Dendritic cell treated with granulocyte-macrophage colony-stimulating factor and Interleukin-4, amounts not matched to agents 40 ng/mL and 50 ng/mL, for 4 days (primary cell): ENCODE measurements around the gene BCAS3.
"Not testable (repeated sequence)": the region's sequence is repeated elsewhere in the genome, so short reads cannot be mapped to it uniquely, and the experiment has no call there.

Experiments used
- H3K27ac Mint-ChIP-seq: one replicate; pipeline ENCODE4 v1.8.0; 2022; ENCODE audit warnings: mild to moderate bottlenecking, mixed read lengths
- H3K27me3 Mint-ChIP-seq: one replicate; pipeline ENCODE4 v1.8.0; 2022; ENCODE audit warnings: mild to moderate bottlenecking, mixed read lengths
- H3K36me3 Mint-ChIP-seq: one replicate; pipeline ENCODE4 v1.8.0; 2022; ENCODE audit warnings: low read depth, mixed read lengths
- H3K4me1 Mint-ChIP-seq: one replicate; pipeline ENCODE4 v1.8.0; 2022; ENCODE audit warnings: low read depth, mixed read lengths
- H3K4me3 Mint-ChIP-seq: one replicate; pipeline ENCODE4 v1.8.0; 2022; ENCODE audit warnings: mild to moderate bottlenecking, moderate library complexity, mixed read lengths
- H3K9me3 Mint-ChIP-seq: one replicate; pipeline ENCODE4 v1.8.0; 2022; ENCODE audit warnings: mixed read lengths
- intact Hi-C: fragments of 100-400 bp; cut with micrococcal nuclease; formaldehyde crosslinking; loops from one replicate; pipeline ENCODE4 v1.15.0; 2022

Gene BCAS3

DNA sequence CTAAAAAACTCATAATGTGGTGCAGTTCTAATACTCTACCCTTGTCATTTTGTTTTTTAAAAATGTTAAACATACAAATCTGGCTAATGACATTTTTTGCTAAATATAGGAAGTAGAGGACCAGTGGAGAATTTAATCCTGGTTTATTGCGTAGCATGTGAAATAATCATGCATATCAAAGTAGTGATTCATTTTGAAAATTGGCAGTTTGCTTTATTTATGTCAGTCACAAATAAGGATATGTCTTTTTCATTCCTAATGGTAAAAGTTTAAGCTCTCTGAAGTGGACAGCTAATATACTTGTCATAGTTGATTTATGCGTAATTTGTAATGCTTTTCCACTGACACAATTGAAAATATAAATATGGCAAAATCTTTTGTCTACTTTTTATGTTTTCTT lies 224.2 kb downstream of the BCAS3 start:
- no peaks in the 10 kb centered on the region for H3K36me3 Mint-ChIP-seq
- no peak overlapping the region for H3K4me3 Mint-ChIP-seq
- H3K27me3 Mint-ChIP-seq = no peaks in the 10 kb centered on the region
- no peak overlapping the region for H3K27ac Mint-ChIP-seq
- peaks cover 18% of the 10 kb centered on the region for H3K9me3 Mint-ChIP-seq
- H3K4me1 Mint-ChIP-seq = peaks cover 6% of the 10 kb centered on the region
- intact Hi-C loops = no loop called here

- H3K36me3 Mint-ChIP-seq = no peaks in the 10 kb centered on the region
- no peak overlapping the region for H3K4me3 Mint-ChIP-seq
- intact Hi-C loops = no loop called here
- peaks cover 6% of the 10 kb centered on the region for H3K4me1 Mint-ChIP-seq
- no peak overlapping the region for H3K27ac Mint-ChIP-seq
- H3K27me3 Mint-ChIP-seq = no peaks in the 10 kb centered on the region
- peaks cover 12% of the 10 kb centered on the region for H3K9me3 Mint-ChIP-seq
These were observed 224.7 kb downstream of the BCAS3 start for GRCh38 chr17:60902399-60902798.

- Mint-ChIP-seq H3K9me3 (no peaks in the 10 kb centered on the region), H3K4me3 (no peak overlapping the region), H3K4me1 (peaks cover 6% of the 10 kb centered on the region), H3K27me3 (no peaks in the 10 kb centered on the region), H3K36me3 (no peaks in the 10 kb centered on the region), H3K27ac (no peak overlapping the region)
- intact Hi-C loops = no loop called here
These were observed 226.9 kb downstream of the BCAS3 start for GRCh38 chr17:60904582-60904981.

DNA sequence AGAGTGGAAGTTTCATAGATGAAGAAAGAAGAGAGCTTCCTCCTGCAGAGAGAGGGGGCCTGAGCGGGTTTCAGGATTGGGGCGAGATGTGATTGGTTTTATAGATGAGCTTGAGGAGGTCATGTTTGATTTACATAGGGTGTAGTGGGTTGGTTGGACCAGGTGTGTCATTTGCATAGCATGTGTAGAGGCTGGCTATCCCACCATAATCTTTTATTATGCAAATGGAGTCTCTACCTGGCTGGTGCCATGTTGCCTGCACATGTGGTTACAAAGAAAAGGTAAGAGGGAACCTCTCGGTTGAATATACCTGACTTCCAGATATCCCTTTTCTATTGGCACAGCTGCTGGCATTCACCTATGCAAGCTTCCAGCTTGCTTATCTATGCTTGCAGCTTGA lies 228.1 kb downstream of the BCAS3 start:
- Mint-ChIP-seq H3K27me3 (no peaks in the 10 kb centered on the region), H3K27ac (no peak overlapping the region), H3K36me3 (no peaks in the 10 kb centered on the region), H3K4me1 (peaks cover 6% of the 10 kb centered on the region), H3K4me3 (no peak overlapping the region), H3K9me3 (no peaks in the 10 kb centered on the region)
- intact Hi-C loops = no loop called here

GRCh38 chr17:60908324-60908723 lies 230.7 kb downstream of the BCAS3 start:
- intact Hi-C loops = no loop called here
- no peak overlapping the region for H3K4me3 Mint-ChIP-seq
- no peaks in the 10 kb centered on the region for H3K4me1 Mint-ChIP-seq
- no peaks in the 10 kb centered on the region for H3K27me3 Mint-ChIP-seq
- H3K27ac Mint-ChIP-seq = no peak overlapping the region
- no peaks in the 10 kb centered on the region for H3K9me3 Mint-ChIP-seq
- no peaks in the 10 kb centered on the region for H3K36me3 Mint-ChIP-seq

GRCh38 chr17:60909405-60909804 lies 231.8 kb downstream of the BCAS3 start:
- H3K27ac Mint-ChIP-seq = no peak overlapping the region
- H3K4me3 Mint-ChIP-seq = no peak overlapping the region
- no peaks in the 10 kb centered on the region for H3K4me1 Mint-ChIP-seq
- no peaks in the 10 kb centered on the region for H3K36me3 Mint-ChIP-seq
- no peaks in the 10 kb centered on the region for H3K27me3 Mint-ChIP-seq
- intact Hi-C loops = no loop called here
- H3K9me3 Mint-ChIP-seq = no peaks in the 10 kb centered on the region

- Mint-ChIP-seq H3K4me3 (no peak overlapping the region), H3K27ac (no peak overlapping the region), H3K27me3 (no peaks in the 10 kb centered on the region), H3K4me1 (no peaks in the 10 kb centered on the region), H3K9me3 (peaks cover under 1% of the 10 kb centered on the region), H3K36me3 (no peaks in the 10 kb centered on the region)
- intact Hi-C loops = no loop called here
These were observed 232.8 kb downstream of the BCAS3 start for GRCh38 chr17:60910415-60910814.

GRCh38 chr17:60914078-60914477 lies 236.4 kb downstream of the BCAS3 start:
- Mint-ChIP-seq H3K27me3 (no peaks in the 10 kb centered on the region), H3K27ac (no peak overlapping the region), H3K4me1 (no peaks in the 10 kb centered on the region), H3K4me3 (no peak overlapping the region), H3K36me3 (peaks cover 7% of the 10 kb centered on the region), H3K9me3 (peaks cover 14% of the 10 kb centered on the region)
- intact Hi-C loops = no loop called here

DNA sequence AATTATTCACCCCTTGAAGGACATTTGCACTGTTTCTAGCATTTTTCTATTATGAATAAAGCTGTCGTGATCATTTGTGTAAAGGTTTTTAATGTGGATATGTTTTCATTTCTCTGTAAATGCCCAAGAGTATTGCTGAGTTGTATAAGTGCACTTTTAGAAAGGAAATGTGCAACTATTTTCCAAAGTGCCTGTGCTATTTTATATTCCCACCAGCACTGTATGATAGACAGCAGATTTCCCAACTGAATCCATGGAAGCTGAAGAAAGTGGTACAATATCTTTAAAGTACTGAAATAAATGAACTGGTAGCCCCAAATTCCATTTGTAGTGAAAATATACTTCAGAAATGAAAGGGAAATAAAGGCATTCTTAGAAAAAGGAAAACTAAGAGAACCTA lies 238.4 kb downstream of the BCAS3 start:
- H3K36me3 Mint-ChIP-seq = peaks cover 7% of the 10 kb centered on the region
- no peaks in the 10 kb centered on the region for H3K27me3 Mint-ChIP-seq
- peaks cover 14% of the 10 kb centered on the region for H3K9me3 Mint-ChIP-seq
- no peak overlapping the region for H3K4me3 Mint-ChIP-seq
- no peak overlapping the region for H3K27ac Mint-ChIP-seq
- H3K4me1 Mint-ChIP-seq = no peaks in the 10 kb centered on the region
- intact Hi-C loops = no loop called here

DNA sequence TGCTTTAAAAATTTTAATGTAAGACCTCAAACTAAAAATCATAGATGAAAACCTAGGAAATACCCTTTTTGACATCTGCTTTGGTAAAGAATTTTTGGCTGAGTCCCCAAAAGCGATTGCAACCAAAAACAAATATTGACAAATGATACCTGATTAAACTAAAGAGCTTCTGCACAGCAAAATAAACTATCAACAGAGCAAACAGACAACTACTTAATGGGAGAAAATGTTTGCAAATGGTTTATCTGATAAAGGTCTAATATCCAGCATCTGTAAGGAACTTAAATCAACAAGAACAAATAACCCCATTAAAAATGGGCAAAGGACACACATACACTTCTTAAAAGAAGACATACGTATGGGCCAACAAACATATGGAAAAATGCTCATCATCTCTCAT lies 242.5 kb downstream of the BCAS3 start:
- no peak overlapping the region for H3K27ac Mint-ChIP-seq
- intact Hi-C loops = no loop called here
- peaks cover 7% of the 10 kb centered on the region for H3K36me3 Mint-ChIP-seq
- H3K27me3 Mint-ChIP-seq = no peaks in the 10 kb centered on the region
- no peaks in the 10 kb centered on the region for H3K4me1 Mint-ChIP-seq
- H3K4me3 Mint-ChIP-seq = no peak overlapping the region
- H3K9me3 Mint-ChIP-seq = peaks cover 14% of the 10 kb centered on the region

DNA sequence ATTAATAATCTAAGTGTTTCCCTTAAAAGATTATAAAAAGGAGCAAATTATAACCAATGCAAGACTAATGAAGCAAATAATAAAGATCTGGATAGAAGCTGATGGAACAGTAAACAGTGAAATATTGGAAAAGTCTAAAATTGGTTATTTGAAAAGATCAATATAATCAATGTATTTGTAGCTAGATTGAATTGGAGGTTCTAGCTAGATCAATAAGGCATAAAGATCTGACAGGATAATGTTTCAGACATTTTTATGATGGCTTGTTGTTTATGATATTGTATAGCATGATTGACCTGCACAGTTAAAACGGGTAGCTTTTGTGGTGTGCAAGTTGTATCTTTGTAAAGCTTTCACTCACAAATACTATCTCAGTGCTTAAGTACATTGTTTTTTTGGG lies 245.3 kb downstream of the BCAS3 start:
- no peak overlapping the region for H3K27ac Mint-ChIP-seq
- H3K36me3 Mint-ChIP-seq = no peaks in the 10 kb centered on the region
- H3K4me1 Mint-ChIP-seq = no peaks in the 10 kb centered on the region
- H3K9me3 Mint-ChIP-seq = no peaks in the 10 kb centered on the region
- no peaks in the 10 kb centered on the region for H3K27me3 Mint-ChIP-seq
- intact Hi-C loops = no loop called here
- no peak overlapping the region for H3K4me3 Mint-ChIP-seq

DNA sequence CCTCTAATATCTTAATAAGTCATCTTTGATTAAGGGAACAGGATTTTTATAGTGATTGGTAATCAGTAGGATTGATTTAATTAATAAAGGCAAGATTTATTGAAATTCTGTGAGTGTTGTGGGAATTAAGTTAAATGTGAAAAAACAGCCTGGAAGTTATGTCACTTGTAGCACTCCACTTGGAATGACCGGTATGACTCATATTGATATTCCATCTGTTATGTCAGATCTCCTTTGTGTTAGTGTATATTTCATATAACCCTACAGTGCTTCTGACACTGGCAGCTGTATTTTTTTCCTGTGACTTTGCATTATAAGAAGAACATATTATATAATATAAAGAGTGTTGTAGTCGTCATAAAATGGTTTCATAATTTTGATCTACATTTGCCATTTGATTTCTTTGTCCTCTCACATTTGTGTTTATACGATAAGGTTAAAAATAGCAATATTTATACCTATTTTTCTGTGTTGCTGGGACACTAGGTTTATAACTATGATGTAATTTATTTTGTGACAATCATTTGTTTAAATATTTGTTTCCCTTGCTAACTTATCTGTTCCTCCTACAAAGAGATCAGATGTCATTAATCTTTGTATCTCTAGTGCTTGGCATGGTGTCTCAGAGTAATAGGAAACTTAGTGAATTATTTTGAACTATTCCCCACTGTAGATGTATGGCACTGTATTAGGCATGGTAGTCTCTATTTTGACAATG lies 249.0 kb downstream of the BCAS3 start:
- Mint-ChIP-seq H3K27ac (no peak overlapping the region), H3K9me3 (no peaks in the 10 kb centered on the region), H3K4me1 (no peaks in the 10 kb centered on the region), H3K36me3 (no peaks in the 10 kb centered on the region), H3K4me3 (no peak overlapping the region), H3K27me3 (no peaks in the 10 kb centered on the region)
- intact Hi-C loops = no loop called here

- Mint-ChIP-seq H3K9me3 (no peaks in the 10 kb centered on the region), H3K36me3 (no peaks in the 10 kb centered on the region), H3K4me3 (no peak overlapping the region), H3K4me1 (no peaks in the 10 kb centered on the region), H3K27ac (no peak overlapping the region), H3K27me3 (no peaks in the 10 kb centered on the region)
- intact Hi-C loops = no loop called here
These were observed 256.1 kb downstream of the BCAS3 start for GRCh38 chr17:60933739-60934138.

- H3K27ac Mint-ChIP-seq = no peak overlapping the region
- no peak overlapping the region for H3K4me3 Mint-ChIP-seq
- H3K27me3 Mint-ChIP-seq = no peaks in the 10 kb centered on the region
- no peaks in the 10 kb centered on the region for H3K36me3 Mint-ChIP-seq
- no peaks in the 10 kb centered on the region for H3K9me3 Mint-ChIP-seq
- H3K4me1 Mint-ChIP-seq = no peaks in the 10 kb centered on the region
- intact Hi-C loops = no loop called here
These were observed 257.1 kb downstream of the BCAS3 start for GRCh38 chr17:60934723-60935122.

DNA sequence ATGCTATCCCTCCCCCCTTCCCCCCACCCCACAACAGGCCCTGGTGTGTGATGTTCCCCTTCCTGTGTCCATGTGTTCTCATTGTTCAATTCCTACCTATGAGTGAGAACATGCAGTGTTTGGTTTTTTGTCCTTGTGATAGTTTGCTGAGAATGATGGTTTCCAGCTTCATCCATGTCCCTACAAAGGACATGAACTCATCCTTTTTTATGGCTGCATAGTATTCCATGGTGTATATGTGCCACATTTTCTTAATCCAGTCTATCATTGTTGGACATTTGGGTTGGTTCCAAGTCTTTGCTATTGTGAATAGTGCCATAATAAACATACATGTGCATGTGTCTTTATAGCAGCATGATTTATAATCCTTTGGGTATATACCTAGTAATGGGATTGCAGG lies 258.3 kb downstream of the BCAS3 start:
- H3K4me3 Mint-ChIP-seq, H3K36me3 Mint-ChIP-seq, H3K9me3 Mint-ChIP-seq, H3K4me1 Mint-ChIP-seq, H3K27me3 Mint-ChIP-seq, H3K27ac Mint-ChIP-seq, intact Hi-C loops: not testable (repeated sequence)
